ENCODE measurements around the gene SORCS2. TPM values are rescaled to one million over a fixed set of nuclear protein-coding genes. Genes with fewer than 3 reads are reported as not detected.

The SORCS2 gene
- total and polyA plus RNA-seq, 2 of the 8 experiments (the other 6 are each of a cell fraction or from before 2014, with no cell fraction given), result 0.36 to 1.8 TPM

DNA sequence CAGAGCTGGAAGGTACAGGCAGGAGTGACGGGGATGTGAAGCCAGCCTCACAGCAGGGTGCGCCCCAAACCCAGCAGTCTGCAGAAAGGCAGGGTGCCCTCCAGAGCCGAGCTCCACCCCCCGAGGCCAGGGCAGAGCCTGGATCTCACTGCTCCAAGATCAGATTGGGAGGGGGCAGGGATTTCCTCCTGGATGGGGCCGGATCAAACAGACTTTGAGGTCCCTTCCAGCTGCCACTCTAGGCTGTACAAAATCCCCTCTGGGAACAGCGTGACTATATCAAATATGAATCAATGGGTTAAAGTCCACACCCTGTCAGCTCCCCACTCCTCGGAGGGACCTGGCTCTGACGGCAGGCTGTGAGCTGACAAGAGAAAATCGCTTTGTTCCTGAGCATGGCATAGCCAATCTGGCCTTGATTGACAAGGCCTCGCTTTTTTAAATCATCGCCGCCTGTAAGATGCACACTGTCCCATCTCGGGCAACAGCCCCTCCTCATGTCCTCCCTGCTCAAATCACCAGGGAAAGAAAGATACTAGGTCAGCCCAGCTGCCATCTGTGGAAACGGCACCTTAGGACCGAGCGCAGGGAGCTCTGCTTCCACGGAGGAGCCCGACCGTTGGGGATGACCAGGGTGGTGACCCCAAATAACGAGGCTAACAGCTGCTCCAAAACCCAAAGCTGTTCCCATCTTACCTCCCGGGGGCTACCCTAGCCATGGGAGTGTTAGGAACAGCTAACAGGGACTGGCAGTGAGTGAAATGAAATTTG, 202.5 kb downstream of the SORCS2 start:
- TF ChIP-seq, protein P1, sequence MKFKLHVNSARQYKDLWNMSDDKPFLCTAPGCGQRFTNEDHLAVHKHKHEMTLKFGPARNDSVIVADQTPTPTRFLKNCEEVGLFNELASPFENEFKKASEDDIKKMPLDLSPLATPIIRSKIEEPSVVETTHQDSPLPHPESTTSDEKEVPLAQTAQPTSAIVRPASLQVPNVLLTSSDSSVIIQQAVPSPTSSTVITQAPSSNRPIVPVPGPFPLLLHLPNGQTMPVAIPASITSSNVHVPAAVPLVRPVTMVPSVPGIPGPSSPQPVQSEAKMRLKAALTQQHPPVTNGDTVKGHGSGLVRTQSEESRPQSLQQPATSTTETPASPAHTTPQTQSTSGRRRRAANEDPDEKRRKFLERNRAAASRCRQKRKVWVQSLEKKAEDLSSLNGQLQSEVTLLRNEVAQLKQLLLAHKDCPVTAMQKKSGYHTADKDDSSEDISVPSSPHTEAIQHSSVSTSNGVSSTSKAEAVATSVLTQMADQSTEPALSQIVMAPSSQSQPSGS (IDR thresholded peaks at IDR 0.05; ENCODE audit: low read length), result no peak
- TF ChIP-seq TEAD4 (IDR thresholded peaks at IDR 0.05; ENCODE audit: low read depth, low read length) (no peak), RAD21 (IDR thresholded peaks at IDR 0.05 in 1 of 2, conservative IDR thresholded peaks at IDR 0.05 in 1 of 2; ENCODE audit: low read depth in 2 of 2, low read length in 2 of 2) (no peak)

More for the DNA sequence above, 202.5 kb downstream of the SORCS2 start:
- no peak overlapping the region for H3K27ac ChIP-seq (ENCODE audit: low read depth, low read length)
- no peaks in the 10 kb centered on the region for H3K4me1 ChIP-seq (replicated peaks in 1 of 4; ENCODE audit: control insufficient read depth in 3 of 4, insufficient read depth in 4 of 4, low read length in 3 of 4)
- H3K56ac ChIP-seq (replicated peaks; ENCODE audit: insufficient read length, low read depth, low read length), result no peak overlapping the region
- no peaks in the 10 kb centered on the region for H4K20me1 ChIP-seq (replicated peaks in 1 of 2; ENCODE audit: control insufficient read depth in 1 of 2, insufficient read depth in 2 of 2, low read length in 2 of 2)
- H2AFZ ChIP-seq (ENCODE audit: low read length), result no peak overlapping the region
- no peaks in the 10 kb centered on the region for H3K79me2 ChIP-seq (ENCODE audit: control insufficient read depth in 1 of 2, insufficient read depth in 2 of 2, low read length in 2 of 2)
- H3K23ac ChIP-seq (ENCODE audit: insufficient read length), result no peak overlapping the region
- POLR2A ChIA-PET (ENCODE audit: partially characterized antibody), result no interaction called here
- H3K14ac ChIP-seq (ENCODE audit: insufficient read length), result no peak overlapping the region
- no peak overlapping the region for H3K4ac ChIP-seq (replicated peaks; ENCODE audit: insufficient read length, low read depth, low read length)
- H2BK5ac ChIP-seq (ENCODE audit: low read depth, low read length), result no peak overlapping the region
- no peaks in the 10 kb centered on the region for H3K9me3 ChIP-seq (ENCODE audit: insufficient read depth in 2 of 2, low read depth in 1 of 2, low read length in 1 of 2)
- H4K8ac ChIP-seq (ENCODE audit: extremely low read depth, insufficient read depth, low read length), result no peak overlapping the region
- no peak overlapping the region for H2BK12ac ChIP-seq (ENCODE audit: low read depth, low read length)
- H3K4me2 ChIP-seq (ENCODE audit: insufficient read depth in 1 of 2, low read depth in 2 of 2, low read length in 2 of 2), result no peak overlapping the region
- H3K4me3 ChIP-seq (ENCODE audit: extremely low read depth in 1 of 4, insufficient read depth in 2 of 4, low read depth in 3 of 4, low read length in 4 of 4), result no peak overlapping the region
- H3K9ac ChIP-seq (replicated peaks in 1 of 4; ENCODE audit: extremely low read depth in 1 of 4, low read depth in 3 of 4, low read length in 3 of 4), result no peak overlapping the region
- FAIRE-seq, result no peak
- CTCF ChIA-PET (ENCODE audit: partially characterized antibody), result interaction anchor here (1.4 to 1.9 kb wide), 2 partner anchors 70 to 256 kb away, joined by 4 to 6 read pairs; no protein-coding TSS in a partner anchor
- H2BK20ac ChIP-seq (ENCODE audit: low read length), result no peak overlapping the region
- no peaks in the 10 kb centered on the region for H3K23me2 ChIP-seq (ENCODE audit: low read depth, low read length)
- peaks cover 0 to 3% (median 0%) of the 10 kb centered on the region in 4 experiments; a peak in 1 of 7 replicates for H3K27me3 ChIP-seq (replicated peaks in 1 of 4; ENCODE audit: control insufficient read depth in 3 of 4, extremely low read depth in 1 of 4, insufficient read depth in 3 of 4, low read length in 3 of 4)
- H4K91ac ChIP-seq (replicated peaks; ENCODE audit: insufficient read length, low read length), result no peak overlapping the region
- H3K79me1 ChIP-seq (ENCODE audit: low read depth, low read length), result no peaks in the 10 kb centered on the region
- no peak overlapping the region for H2BK15ac ChIP-seq (ENCODE audit: low read length)
- no peak overlapping the region for H4K5ac ChIP-seq (ENCODE audit: insufficient read length, low read depth, low read length)
- no peak overlapping the region for H3K18ac ChIP-seq (ENCODE audit: extremely low read depth, low read length)
- DNase-seq (ENCODE audit: low read depth in 1 of 2, low spot score in 2 of 2), result peak in 1 of 2 experiments; percentile 35
- no peak overlapping the region for H2BK120ac ChIP-seq (replicated peaks; ENCODE audit: low read depth, low read length)
- H2AK5ac ChIP-seq (ENCODE audit: low read depth, low read length), result no peak overlapping the region
- 89% methylated on average over 21 of the region's 21 CpGs; no CpG with 5 or more reads in 1 of the 2 experiments for WGBS, 2 experiments (ENCODE audit: extremely low coverage in 1 of 2, insufficient coverage in 1 of 2, insufficient read length in 1 of 2, insufficient replicate concordance in 2 of 2, low coverage in 1 of 2, low lambda C conversion rate in 2 of 2, missing lambda C conversion rate in 1 of 2)
- H3K36me3 ChIP-seq (ENCODE audit: control insufficient read depth in 2 of 4, insufficient read depth in 4 of 4, low read length in 3 of 4), result no peaks in the 10 kb centered on the region
